BE2C (cell line): ENCODE results near the gene PPARG.

Source experiments
- DNase-seq: peaks from one replicate; pipeline ENCODE4 v3.0.0-alpha.2; 2020
- H3K27me3 ChIP-seq: fragments of 250-450 bp; sonication (Bioruptor Pico); 2 replicates; pipeline ENCODE4 v1.5.1; 2020; ENCODE audit warnings: mild to moderate bottlenecking
- H3K36me3 ChIP-seq: fragments of 250-450 bp; sonication (Bioruptor Pico); 2 replicates; pipeline ENCODE4 v1.5.1; 2020; ENCODE audit warnings: mild to moderate bottlenecking
- H3K4me1 ChIP-seq: fragments of 250-450 bp; sonication (Bioruptor Pico); 2 replicates; pipeline ENCODE4 v1.5.1; 2020
- H3K4me3 ChIP-seq: 2 replicates; pipeline ENCODE4 v1.5.1; 2011; ENCODE audit warnings: low read depth, low read length
- H3K9me3 ChIP-seq: fragments of 250-450 bp; sonication (Bioruptor Pico); 2 replicates; pipeline ENCODE4 v1.5.1; 2020
- CTCF ChIP-seq: IDR thresholded peaks from 2 replicates; pipeline ENCODE4 v1.5.1; 2012; ENCODE audit warnings: mild to moderate bottlenecking, low read depth, low read length

PPARG gene

GRCh38 chr3:12352755-12353154 lies 63.9 kb downstream of the PPARG start:
- Histone ChIP-seq H3K36me3 (no peaks in the 10 kb centered on the region), H3K27me3 (no peaks in the 10 kb centered on the region), H3K9me3 (no peaks in the 10 kb centered on the region), H3K4me1 (no peaks in the 10 kb centered on the region), H3K4me3 (no peak overlapping the region)
- no peak for TF ChIP-seq CTCF
- no peak for DNase-seq

GRCh38 chr3:12353796-12354525 lies 65.1 kb downstream of the PPARG start:
- TF ChIP-seq CTCF: no peak
- no peaks in the 10 kb centered on the region for H3K4me1 ChIP-seq

GRCh38 chr3:12356175-12356574 lies 67.3 kb downstream of the PPARG start:
- Histone ChIP-seq H3K4me3 (no peak overlapping the region), H3K27me3 (no peaks in the 10 kb centered on the region), H3K36me3 (no peaks in the 10 kb centered on the region), H3K4me1 (no peaks in the 10 kb centered on the region), H3K9me3 (no peaks in the 10 kb centered on the region)
- TF ChIP-seq CTCF: no peak
- DNase-seq: no peak

More at GRCh38 chr3:12353796-12354525, 65.1 kb downstream of the PPARG start:
- Histone ChIP-seq H3K9me3 (no peaks in the 10 kb centered on the region), H3K27me3 (no peaks in the 10 kb centered on the region), H3K4me3 (no peak overlapping the region), H3K36me3 (no peaks in the 10 kb centered on the region)
- DNase-seq: no peak

- no peaks in the 10 kb centered on the region for H3K4me1 ChIP-seq
- no peaks in the 10 kb centered on the region for H3K9me3 ChIP-seq
- TF ChIP-seq CTCF: no peak
- no peaks in the 10 kb centered on the region for H3K27me3 ChIP-seq
- no peaks in the 10 kb centered on the region for H3K36me3 ChIP-seq
- H3K4me3 ChIP-seq: no peak overlapping the region
- no peak for DNase-seq
Observed at GRCh38 chr3:12356996-12357395, 68.1 kb downstream of the PPARG start.

GRCh38 chr3:12357456-12357855 lies 68.6 kb downstream of the PPARG start:
- DNase-seq: no peak
- no peaks in the 10 kb centered on the region for H3K27me3 ChIP-seq
- TF ChIP-seq CTCF: no peak
- H3K4me3 ChIP-seq: no peak overlapping the region
- H3K36me3 ChIP-seq: no peaks in the 10 kb centered on the region
- H3K9me3 ChIP-seq: no peaks in the 10 kb centered on the region
- no peaks in the 10 kb centered on the region for H3K4me1 ChIP-seq

GRCh38 chr3:12363397-12364195 lies 74.7 kb downstream of the PPARG start:
- Histone ChIP-seq H3K9me3 (no peaks in the 10 kb centered on the region), H3K4me1 (no peaks in the 10 kb centered on the region), H3K36me3 (no peaks in the 10 kb centered on the region), H3K4me3 (no peak overlapping the region), H3K27me3 (no peaks in the 10 kb centered on the region)
- no peak for TF ChIP-seq CTCF
- no peak for DNase-seq
